ENCODE results near the gene MRPS6.

GRCh38 chr21:34141373-34141772 lies 68.0 kb downstream of the MRPS6 start:
- TF ChIP-seq POLR2A (IDR thresholded peaks at IDR 0.05; ENCODE audit: low read length) (no peak), GATA1 (IDR thresholded peaks at IDR 0.05; ENCODE audit: low read depth, low read length) (no peak)
